Left kidney (tissue), 2 donors: Measurements from ENCODE around the gene HECTD4. TPM values are rescaled to one million over a fixed set of nuclear protein-coding genes. Genes with fewer than 3 reads are reported as not detected.
"Not testable (repeated sequence)": the region's sequence is repeated elsewhere in the genome, so short reads cannot be mapped to it uniquely, and the experiment has no call there.

ENCODE experiments used
- DNase-seq: peaks from one replicate; pipeline ENCODE4 v3.0.0-alpha.2; 2013
- polyA plus RNA-seq: library from polyadenylated mRNA; unstranded; fragments of 120-200 nt; gene quantifications from one replicate; pipeline ENCODE4 v1.2.1, GENCODE V29; 2013; ENCODE audit not compliant: insufficient read length

The HECTD4 gene
- polyA plus RNA-seq, 1 donor: 70.7 TPM

DNA sequence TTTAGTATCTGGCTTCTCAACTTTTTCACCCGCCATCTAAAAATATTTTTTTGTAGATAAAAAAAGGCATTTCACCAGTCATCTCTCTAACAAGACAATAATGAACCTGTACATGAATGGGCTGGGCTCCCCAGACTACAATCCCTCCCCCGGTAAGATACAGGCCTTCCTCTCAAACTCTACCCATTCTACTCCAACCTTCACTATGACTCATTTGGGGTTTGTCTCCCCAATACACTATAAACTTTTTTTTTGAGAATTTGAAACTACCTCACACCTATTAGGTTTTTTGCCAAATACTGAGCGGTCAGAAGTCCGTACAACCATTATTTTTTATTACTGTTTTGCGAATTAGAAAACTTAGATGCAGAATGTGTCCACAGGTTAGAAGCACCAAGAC, 26.4 kb upstream of the HECTD4 start:
- DNase-seq: no peak

- DNase-seq: not testable (repeated sequence)
Observed at GRCh38 chr12:112407683-112408082, 25.5 kb upstream of the HECTD4 start.

DNA sequence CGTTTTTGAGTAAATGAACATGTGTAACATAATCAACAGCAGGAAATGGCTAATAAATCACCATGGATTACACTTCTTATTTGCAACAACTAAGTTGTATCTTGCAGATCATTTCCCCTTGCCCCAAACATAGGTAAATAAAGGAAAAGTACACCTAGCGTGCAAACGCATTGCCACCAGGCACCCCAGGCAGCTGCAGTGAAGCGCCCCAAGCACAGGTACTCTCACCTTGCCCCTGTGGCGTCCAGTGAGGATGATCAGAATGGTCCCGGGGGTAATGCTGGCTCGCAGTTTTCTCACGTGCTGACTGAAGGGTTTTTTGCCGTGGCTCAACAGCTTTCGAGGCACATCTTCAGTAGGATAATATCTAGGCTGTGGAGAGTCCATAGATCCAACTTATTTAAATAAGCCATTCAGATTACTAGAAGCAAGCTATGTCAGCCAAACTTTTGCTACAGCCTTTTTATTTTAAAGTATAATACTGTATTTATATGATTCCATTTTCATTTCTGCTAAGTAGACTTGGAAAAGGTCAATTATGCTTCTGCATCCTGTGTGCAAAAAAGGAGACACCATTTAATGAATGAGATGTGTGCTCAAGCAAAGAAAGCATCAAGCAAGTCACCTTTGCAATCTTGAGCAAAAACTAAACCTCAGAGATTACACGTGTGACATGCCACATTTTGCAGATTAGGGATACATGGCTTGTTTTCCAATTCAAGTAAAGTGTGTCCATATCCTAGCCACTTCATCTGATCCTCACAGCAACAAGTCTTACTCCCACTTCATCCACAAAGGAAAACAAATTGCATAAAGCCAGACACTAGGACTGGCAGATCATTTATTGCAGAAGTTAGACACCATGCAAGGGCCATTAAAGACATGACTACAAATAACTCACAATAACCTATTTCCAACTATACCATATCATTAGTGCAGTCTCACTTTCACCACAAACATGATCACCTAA, 24.6 kb upstream of the HECTD4 start:
- no peak for DNase-seq

GRCh38 chr12:112401903-112402498, 19.8 kb upstream of the HECTD4 start:
- DNase-seq: no peak

DNA sequence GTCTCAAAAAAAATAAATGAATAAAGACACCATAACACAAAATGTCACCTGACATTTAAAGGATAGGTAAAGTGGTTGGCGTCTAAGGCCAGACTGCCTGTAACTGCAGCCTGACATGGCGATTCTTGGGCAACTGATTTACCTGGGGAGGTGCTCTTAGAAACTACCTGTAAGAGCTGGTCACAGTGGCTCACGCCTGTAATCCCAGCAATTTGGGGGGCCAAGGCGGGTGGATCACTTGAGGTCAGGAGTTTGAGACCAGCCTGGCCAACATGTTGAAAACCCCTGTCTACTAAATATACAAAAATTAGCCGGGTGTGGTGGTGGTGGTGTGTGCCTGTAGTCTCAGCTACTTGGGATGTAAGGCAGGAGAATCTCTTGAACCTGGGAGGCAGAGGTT, 18.8 kb upstream of the HECTD4 start:
- no peak for DNase-seq

DNA sequence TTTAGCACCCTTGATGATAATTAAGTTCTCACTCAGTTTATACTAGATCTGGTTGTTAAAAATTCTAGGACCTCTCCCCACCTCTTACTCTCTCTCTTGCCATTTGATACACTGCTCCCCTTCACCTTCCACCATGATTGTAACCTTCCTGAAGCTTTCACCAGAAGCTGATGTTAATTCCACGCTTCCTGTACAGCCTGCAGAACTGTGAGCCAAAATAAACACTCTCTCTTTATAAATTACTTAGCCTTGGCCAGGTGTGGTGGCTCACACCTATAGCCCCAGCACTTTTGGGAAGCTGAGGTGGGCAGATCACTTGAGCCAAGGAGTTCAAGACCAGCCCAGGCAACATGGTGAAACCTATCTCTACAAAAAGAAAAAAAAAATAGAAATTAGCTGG, 11.1 kb upstream of the HECTD4 start:
- no peak for DNase-seq

GRCh38 chr12:112389922-112390654, 7.9 kb upstream of the HECTD4 start:
- DNase-seq: not testable (repeated sequence)

DNA sequence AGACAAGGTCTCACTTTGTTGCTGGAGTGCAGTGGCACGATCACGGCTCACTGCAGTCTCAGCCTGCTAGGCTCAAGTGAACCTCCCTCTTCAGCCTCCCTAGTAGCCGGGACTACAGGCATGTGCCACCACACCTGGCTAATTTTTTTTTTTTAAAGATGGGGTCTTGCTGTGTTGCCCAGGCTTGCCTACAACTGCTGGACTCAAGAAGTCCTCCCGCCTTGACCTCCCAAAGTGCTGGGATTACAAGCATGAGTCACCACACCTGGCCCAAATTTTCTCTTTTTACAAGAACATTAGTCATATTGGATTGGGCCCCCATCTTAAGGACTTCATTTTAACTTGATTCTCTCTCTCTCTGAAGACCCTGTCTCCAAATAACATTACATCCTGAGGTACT, 7.0 kb upstream of the HECTD4 start:
- no peak for DNase-seq

- no peak for DNase-seq
Observed at GRCh38 chr12:112386726-112387125, 4.5 kb upstream of the HECTD4 start.

GRCh38 chr12:112382866-112383265, 635 bp upstream of the HECTD4 start:
- no peak for DNase-seq

GRCh38 chr12:112381406-112381882, 787 bp downstream of the HECTD4 start:
- DNase-seq: peak; percentile 27

DNA sequence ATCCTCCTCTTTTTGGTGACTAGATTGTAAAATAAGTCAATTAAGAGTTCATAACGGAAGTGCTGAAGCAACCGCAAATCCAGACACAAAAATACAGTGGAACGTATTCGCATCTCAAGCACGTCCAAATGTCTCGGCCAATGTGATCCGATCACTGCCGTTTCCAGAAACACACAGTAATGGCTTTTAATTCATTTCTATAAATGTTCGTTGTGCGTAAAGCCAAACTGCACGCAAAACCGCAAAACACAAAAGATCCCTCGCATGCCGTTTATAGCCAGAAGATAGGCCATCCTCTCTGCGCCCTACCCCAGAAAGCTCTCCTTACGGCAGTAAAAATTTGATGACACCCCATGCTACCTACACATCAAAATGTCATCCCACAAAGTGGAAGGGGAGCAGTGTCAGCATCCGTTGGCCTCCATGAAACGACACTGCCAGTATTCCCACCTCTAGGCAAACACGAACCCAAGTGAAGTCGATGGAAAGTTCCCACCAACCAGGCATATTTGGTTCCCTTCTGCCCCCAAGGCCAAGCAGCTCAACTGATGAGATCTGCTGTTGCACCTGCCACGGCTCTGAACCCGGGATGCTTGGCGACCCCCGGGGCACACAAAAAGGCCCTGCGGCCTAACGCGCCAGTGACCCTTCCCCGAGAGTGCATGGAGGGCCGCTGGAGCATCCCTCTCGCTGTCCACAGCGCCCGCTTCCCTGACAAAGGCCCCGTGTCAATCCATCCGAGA, 1.4 kb downstream of the HECTD4 start:
- DNase-seq: peak; percentile 24

DNA sequence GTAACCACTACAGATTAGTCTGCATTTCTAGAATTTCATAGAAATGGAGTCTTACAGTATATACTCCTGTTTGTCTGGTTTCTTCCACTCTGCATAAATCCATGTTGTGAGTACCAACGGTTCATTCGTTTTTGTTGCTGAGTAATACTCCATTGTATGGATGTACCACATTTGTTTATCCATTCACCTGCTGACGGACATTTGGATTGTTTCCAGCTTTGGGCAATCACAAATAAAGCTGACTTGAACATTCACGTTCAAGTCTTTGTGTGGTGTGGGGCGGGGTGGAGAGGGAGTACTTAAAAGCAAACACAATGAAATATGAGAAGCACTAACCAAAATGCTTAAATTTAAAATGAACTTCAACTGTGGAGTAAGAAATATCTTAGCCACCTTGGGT, 7.1 kb downstream of the HECTD4 start:
- DNase-seq: no peak

DNA sequence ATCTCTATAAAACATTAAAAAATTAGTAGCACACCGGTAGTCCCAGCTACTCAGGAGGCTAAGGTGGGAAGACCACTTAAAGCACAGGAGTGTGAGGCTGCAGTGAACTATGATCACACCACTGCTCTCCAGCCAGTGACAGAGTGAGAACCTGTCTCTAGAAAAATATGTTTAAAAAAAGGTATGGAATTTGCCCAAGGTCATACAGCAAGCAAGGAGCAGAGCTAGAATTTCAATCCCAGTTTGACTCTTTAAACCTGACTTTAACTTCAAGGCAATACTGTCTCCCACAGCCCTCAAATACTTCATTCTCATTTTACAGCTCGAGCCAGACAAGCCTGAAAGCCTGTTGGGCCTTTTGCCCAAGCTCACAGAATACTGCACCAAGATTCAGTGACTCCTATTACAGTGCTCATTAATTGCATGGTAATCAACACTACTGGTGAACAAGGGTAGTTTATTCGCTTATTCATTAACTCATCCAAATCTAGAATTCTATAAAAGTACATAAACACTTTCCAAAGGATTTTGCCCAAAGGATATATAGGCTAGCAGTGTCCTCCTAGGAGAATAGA, 8.0 kb downstream of the HECTD4 start:
- DNase-seq: no peak

DNA sequence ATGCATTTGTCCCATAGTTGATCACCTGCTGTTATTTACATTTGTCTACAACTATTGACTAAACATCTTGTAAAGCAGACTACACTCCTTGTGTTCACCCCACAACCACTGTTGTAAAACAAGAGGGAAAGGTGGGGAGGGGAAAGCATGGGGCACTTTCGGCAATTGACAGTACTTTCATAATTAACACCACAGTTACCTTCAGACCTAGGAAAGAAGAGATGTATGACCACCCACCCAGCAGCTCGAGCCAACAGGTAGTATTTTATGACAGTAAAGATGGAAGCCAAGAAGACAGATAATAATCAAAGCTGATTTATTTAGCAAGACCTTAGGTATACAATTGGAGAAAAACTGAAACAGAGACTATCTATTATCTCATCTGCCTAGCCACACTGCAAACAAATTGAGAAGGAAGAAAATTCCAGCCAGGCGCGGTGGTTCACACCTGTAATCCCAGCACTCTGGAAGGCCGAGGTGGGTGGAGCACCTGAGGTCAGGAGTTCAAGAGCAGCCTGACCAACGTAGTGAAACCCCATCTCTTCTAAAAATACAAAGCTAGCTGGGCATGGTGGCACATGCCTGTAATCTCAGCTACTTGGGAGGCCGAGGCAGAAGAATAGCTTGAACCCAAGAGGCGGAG, 11.2 kb downstream of the HECTD4 start:
- DNase-seq: no peak

DNA sequence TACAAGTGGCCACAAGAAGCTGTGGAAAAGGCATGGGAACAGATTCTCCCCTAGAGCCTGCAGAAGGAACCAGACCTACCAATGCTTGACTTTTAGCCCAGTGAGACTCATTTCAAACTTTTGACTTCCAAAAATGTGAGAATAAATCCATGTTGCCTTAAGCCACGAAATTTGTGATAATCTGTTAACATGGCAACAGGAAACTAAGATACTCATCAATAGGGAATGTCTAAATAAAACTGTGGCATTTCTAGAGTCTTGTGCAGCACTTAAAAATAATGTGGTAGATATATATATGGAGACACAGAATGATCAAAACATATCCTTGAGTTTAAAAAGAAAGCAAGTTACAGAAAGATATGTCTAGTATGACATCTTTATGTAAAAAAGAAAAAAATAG, 12.0 kb downstream of the HECTD4 start:
- no peak for DNase-seq

GRCh38 chr12:112368856-112369255, 13.4 kb downstream of the HECTD4 start:
- DNase-seq: no peak

DNA sequence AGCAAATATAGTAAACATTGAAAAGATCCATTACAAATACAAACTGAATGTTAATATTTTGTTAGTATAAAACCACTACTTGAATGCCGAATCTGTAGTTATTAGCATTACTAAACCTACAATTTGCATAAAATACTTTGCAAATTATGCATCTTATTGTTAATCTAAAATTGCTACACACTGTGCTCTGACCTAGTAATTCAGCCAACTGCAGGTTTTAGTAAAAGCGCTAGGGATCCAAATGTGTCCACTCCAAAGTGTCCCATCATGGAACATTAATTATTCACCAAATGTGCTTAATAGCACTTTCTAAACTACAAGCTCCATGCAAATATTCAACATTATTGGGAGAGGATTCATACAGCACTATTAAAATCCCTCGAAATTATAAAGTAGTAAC, 14.3 kb downstream of the HECTD4 start:
- DNase-seq: no peak

DNA sequence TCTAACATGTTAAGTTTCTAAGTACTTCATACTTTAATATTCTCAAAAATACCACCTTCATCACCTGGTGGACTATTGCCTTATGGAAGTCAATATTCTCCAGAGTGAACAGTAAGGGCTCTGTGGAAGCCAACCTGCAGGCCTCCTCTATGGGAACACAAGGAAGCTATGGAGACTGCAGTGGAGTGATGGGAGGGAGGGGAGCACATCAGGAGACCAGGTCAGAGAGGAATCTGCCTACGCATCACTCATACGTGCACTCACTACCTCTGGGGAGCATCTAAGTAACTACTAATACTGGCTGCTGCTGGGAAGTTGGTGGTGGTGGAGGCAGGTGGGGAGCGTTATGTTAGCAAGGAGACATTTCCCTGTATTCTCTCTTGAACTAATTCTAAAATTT, 19.9 kb downstream of the HECTD4 start:
- no peak for DNase-seq

- no peak for DNase-seq
Observed at GRCh38 chr12:112361271-112361670, 21.0 kb downstream of the HECTD4 start.

DNA sequence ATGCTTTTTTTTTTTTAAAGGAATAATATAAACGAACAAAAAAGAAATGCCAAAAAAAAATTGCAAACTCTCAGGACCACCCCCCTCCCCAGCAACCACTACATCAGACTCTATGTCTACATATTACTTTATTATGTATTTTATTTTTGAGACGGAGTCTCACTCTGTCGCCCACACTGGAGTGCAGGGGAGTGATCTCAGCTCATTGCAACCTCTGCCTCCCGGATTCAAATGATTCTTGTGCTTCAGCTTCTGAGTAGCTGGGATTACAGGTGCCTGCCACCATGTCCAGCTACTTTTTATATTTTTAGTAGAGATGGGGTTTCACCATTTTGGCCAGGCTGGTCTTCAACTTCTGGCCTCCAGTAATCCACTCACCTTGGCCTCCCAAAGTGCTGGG, 22.9 kb downstream of the HECTD4 start:
- no peak for DNase-seq
